PFSK-1 (cell line): ENCODE measurements around the gene KRTAP1-3.

Experiments used
- POLR2AphosphoS5 ChIP-seq: IDR thresholded peaks from 2 replicates; pipeline ENCODE4 v1.6.1; 2012; ENCODE audit warnings: low read depth, mild to moderate bottlenecking, control low read depth, low read length, moderate library complexity
- SIN3A ChIP-seq: IDR thresholded peaks from 2 replicates; pipeline ENCODE4 v1.6.1; 2012; ENCODE audit warnings: mild to moderate bottlenecking, low read length, moderate library complexity, borderline replicate concordance; ENCODE audit not compliant: insufficient read depth
- TF ChIP-seq, protein P1 (sequence below), 2 experiments: IDR thresholded peaks; 2 replicates each; pipeline versions ENCODE4 v1.6.1 to v1.8.0; 2011 to 2012; ENCODE audit warnings: low read depth in 2 of 2, low read length in 2 of 2, control low read depth in 1 of 2, inconsistent platforms in 1 of 2, mild to moderate bottlenecking in 1 of 2, moderate library complexity in 1 of 2; ENCODE audit not compliant: insufficient read depth in 1 of 2

- TF ChIP-seq POLR2AphosphoS5 (no peak), SIN3A (no peak)
- TF ChIP-seq, protein P1, sequence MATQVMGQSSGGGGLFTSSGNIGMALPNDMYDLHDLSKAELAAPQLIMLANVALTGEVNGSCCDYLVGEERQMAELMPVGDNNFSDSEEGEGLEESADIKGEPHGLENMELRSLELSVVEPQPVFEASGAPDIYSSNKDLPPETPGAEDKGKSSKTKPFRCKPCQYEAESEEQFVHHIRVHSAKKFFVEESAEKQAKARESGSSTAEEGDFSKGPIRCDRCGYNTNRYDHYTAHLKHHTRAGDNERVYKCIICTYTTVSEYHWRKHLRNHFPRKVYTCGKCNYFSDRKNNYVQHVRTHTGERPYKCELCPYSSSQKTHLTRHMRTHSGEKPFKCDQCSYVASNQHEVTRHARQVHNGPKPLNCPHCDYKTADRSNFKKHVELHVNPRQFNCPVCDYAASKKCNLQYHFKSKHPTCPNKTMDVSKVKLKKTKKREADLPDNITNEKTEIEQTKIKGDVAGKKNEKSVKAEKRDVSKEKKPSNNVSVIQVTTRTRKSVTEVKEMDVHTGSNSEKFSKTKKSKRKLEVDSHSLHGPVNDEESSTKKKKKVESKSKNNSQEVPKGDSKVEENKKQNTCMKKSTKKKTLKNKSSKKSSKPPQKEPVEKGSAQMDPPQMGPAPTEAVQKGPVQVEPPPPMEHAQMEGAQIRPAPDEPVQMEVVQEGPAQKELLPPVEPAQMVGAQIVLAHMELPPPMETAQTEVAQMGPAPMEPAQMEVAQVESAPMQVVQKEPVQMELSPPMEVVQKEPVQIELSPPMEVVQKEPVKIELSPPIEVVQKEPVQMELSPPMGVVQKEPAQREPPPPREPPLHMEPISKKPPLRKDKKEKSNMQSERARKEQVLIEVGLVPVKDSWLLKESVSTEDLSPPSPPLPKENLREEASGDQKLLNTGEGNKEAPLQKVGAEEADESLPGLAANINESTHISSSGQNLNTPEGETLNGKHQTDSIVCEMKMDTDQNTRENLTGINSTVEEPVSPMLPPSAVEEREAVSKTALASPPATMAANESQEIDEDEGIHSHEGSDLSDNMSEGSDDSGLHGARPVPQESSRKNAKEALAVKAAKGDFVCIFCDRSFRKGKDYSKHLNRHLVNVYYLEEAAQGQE (IDR thresholded peaks at IDR 0.05; ENCODE audit: insufficient read depth in 1 of 2, low read depth in 2 of 2, low read length in 2 of 2), result no peak
Observed at GRCh38 chr17:41029633-41030245, 4.9 kb downstream of the KRTAP1-3 start, which contains the start of gene KRTAP1-4.
